NT2/D1 (cell line): Measurements from ENCODE around the gene OR8B2.

Source experiments
- SUZ12 ChIP-seq: IDR thresholded peaks from 2 replicates; pipeline ENCODE4 v1.6.1; 2011; ENCODE audit not compliant: insufficient read length, insufficient read depth; ENCODE audit errors: extremely low read depth
- YY1 ChIP-seq: IDR thresholded peaks from 2 replicates; pipeline ENCODE4 v1.6.1; 2011; ENCODE audit not compliant: insufficient read length, insufficient read depth
- ZNF274 ChIP-seq: IDR thresholded peaks from 2 replicates; pipeline ENCODE4 v1.6.1; 2011; ENCODE audit warnings: mild to moderate bottlenecking, low read depth, low read length

DNA sequence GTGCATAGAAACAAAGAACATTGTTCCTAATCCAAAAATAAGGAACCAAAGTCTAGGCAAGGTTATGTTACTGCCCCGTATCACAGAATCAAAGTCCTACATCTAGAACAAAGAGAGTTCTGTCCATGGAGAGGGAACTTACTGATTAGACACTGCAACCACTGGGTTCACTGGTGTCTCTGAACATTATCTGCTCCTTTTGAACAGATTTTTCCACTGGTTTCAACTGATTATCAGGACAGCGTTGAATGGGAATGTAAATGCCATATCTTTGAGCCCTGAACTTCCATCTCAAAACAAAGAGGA is 44.2 kb downstream of the OR8B2 start:
- no peak for TF ChIP-seq ZNF274
- TF ChIP-seq YY1, result no peak
- no peak for TF ChIP-seq SUZ12
